Karpas-422 (cell line): Measurements from ENCODE around the gene CCDC124. TPM values are rescaled to one million over a fixed set of nuclear protein-coding genes. Genes with fewer than 3 reads are reported as not detected.
"Not testable (repeated sequence)": the region's sequence is repeated elsewhere in the genome, so short reads cannot be mapped to it uniquely, and the experiment has no call there.

Experiments
- DNase-seq: peaks from one replicate; pipeline ENCODE4 v3.0.0-alpha.2; 2015
- H2AFZ ChIP-seq: fragments of 200-600 bp; sonication (generic); 2 replicates; pipeline ENCODE4 v1.6.1; 2014; ENCODE audit warnings: antibody characterized with exemption, low read length, mixed read lengths
- H3K27ac ChIP-seq: fragments of 200-600 bp; sonication (generic); 2 replicates; pipeline ENCODE4 v1.5.1; 2014; ENCODE audit warnings: mild to moderate bottlenecking, low read length, moderate library complexity
- H3K27me3 ChIP-seq: fragments of 200-600 bp; sonication (generic); 2 replicates; pipeline ENCODE4 v1.6.1; 2014; ENCODE audit warnings: low read length, mixed read lengths
- H3K36me3 ChIP-seq: fragments of 200-600 bp; sonication (generic); 2 replicates; pipeline ENCODE4 v1.6.1; 2014; ENCODE audit warnings: low read length, mixed read lengths; ENCODE audit not compliant: insufficient read depth
- H3K4me1 ChIP-seq: fragments of 200-600 bp; sonication (generic); 2 replicates; pipeline ENCODE4 v1.6.1; 2014; ENCODE audit warnings: mild to moderate bottlenecking, low read length, mixed read lengths
- H3K4me2 ChIP-seq: fragments of 200-600 bp; sonication (generic); 2 replicates; pipeline ENCODE4 v1.6.1; 2014; ENCODE audit warnings: low read length, low read depth, mild to moderate bottlenecking; ENCODE audit not compliant: poor library complexity, severe bottlenecking
- H3K4me3 ChIP-seq: fragments of 200-600 bp; sonication (generic); 2 replicates; pipeline ENCODE4 v1.5.1; 2014; ENCODE audit warnings: mild to moderate bottlenecking, antibody characterized with exemption, low read length, mixed read lengths
- H3K79me2 ChIP-seq: fragments of 200-600 bp; sonication (generic); 2 replicates; pipeline ENCODE4 v1.6.1; 2014; ENCODE audit warnings: mild to moderate bottlenecking, low read length, mixed read lengths
- H3K9ac ChIP-seq: fragments of 200-600 bp; sonication (generic); 2 replicates; pipeline ENCODE4 v1.6.0; 2014; ENCODE audit warnings: low read length
- H3K9me2 ChIP-seq: fragments of 200-600 bp; sonication (generic), shearing (Covaris generic); replicated peaks from 2 replicates; pipeline ENCODE4 v1.6.0; 2014; ENCODE audit warnings: mild to moderate bottlenecking, low read length, moderate library complexity; ENCODE audit not compliant: insufficient read depth
- H3K9me3 ChIP-seq: fragments of 300-700, 200-600 bp; sonication (generic); 2 replicates; pipeline ENCODE4 v1.6.1; 2014; ENCODE audit warnings: low read length, mixed read lengths
- H4K20me1 ChIP-seq: fragments of 200-600 bp; sonication (generic); 2 replicates; pipeline ENCODE4 v1.6.1; 2014; ENCODE audit warnings: mild to moderate bottlenecking, antibody characterized with exemption, low read length, low read depth; ENCODE audit not compliant: insufficient read depth
- total RNA-seq: library from RNA; depleted of rRNA; stranded (reverse); fragments of >200 nt; shearing (Covaris generic); gene quantifications from 2 replicates; pipeline ENCODE4 v1.2.3, GENCODE V29; 2014; ENCODE audit warnings: low replicate concordance; rRNA removed

CCDC124 gene, protein sequence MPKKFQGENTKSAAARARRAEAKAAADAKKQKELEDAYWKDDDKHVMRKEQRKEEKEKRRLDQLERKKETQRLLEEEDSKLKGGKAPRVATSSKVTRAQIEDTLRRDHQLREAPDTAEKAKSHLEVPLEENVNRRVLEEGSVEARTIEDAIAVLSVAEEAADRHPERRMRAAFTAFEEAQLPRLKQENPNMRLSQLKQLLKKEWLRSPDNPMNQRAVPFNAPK
- 13.9 and 51.6 TPM in 2 replicates for total RNA-seq

DNA sequence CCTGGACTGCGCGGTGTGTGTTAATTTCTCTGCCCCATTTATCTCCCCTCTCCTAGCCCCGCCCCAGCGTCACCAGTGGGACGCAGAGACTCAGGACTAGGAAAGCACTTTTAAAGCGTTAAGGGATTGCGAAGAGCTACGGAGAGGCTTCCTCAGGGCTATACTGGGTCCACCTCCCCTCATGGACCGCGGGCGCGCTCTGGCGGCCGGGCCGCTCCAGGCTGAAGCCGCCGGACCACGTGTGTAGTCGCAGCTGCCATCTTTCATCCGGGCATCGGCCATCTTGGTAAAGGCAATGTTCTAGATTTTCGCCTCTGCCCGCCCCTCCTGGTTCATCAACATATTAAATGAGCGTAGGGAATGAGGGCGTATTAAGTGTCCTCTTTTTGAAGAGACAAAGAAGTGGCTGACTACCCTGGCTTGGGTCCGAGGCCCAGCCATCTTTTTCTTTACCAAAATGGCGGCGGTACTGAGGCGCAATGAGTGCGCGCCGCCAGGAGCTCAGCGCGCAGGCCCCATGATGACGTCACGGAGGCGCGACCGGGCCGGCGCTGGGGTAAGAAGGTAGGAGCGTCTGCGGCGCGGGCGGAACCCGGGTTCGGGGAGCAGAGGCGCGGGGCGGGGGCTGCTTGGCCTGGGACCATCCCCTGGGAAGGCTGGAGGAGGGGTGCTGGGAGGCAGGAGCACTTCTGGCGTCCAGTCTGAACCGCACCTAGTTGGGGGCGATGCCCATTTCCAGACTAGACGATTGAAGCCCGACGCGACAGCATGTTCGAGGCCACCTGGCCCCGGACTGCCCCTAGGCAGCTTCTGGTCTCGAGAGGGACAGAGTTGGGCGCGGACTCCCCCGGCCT, at the start of gene CCDC124:
Gene CCDC124 (plus strand): TSS at position 531 of the 854 bp plus-strand sequence. CDS start 3,406 bp downstream, outside the sequence.
- peak within 1 kb of the TSS; percentile 96 for H3K9ac ChIP-seq
- no peaks in the 10 kb centered on the region for H3K36me3 ChIP-seq
- H3K9me3 ChIP-seq = no peaks in the 10 kb centered on the region
- no peaks in the 10 kb centered on the region for H3K9me2 ChIP-seq
- peaks cover 18% of the 10 kb centered on the region for H3K4me1 ChIP-seq
- no peaks in the 10 kb centered on the region for H3K27me3 ChIP-seq
- H3K4me2 ChIP-seq = peak within 1 kb of the TSS; percentile 95
- H4K20me1 ChIP-seq = no peaks in the 10 kb centered on the region; the same call in 1 of the 2 replicates
- H3K4me3 ChIP-seq = peak within 1 kb of the TSS; percentile 99
- DNase-seq = peak; percentile 98
- H2AFZ ChIP-seq = peak within 1 kb of the TSS; percentile 86
- peak within 1 kb of the TSS; percentile 67 for H3K27ac ChIP-seq
- peaks cover 18% of the 10 kb centered on the region for H3K79me2 ChIP-seq

DNA sequence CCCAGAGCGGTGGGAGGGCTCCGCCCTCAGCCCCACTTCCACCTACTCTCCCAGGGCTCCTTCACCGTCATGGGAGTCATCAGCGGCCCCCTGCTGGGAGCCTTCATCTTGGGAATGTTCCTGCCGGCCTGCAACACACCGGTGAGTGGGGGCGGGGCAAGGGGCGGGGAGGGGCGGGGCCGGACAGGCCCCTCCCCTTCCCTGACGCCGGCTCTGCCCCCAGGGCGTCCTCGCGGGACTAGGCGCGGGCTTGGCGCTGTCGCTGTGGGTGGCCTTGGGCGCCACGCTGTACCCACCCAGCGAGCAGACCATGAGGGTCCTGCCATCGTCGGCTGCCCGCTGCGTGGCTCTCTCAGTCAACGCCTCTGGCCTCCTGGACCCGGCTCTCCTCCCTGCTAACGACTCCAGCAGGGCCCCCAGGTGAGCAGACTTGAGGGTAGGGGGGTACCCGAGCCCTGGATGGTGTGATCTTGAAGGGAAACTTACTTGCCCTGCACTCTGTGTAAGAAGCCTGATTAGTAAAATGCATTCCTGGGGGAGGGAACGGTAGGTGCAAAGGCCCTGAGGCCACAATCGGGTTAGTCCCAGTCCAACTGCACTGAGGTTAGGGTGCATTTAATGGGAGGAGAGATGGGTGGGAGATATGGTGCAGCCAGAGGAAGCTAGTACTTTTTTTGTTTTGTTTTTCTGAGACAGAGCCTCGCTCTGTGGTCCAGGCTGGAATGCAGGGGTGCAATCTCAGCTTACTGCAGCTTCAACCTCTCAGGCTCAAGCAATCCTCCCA, 49.0 kb upstream of the CCDC124 start:
- no peaks in the 10 kb centered on the region for H3K9me2 ChIP-seq
- H3K4me2 ChIP-seq = no peak overlapping the region
- no peak for DNase-seq

GRCh38 chr19:17886515-17886914, 46.3 kb upstream of the CCDC124 start:
- Histone ChIP-seq H3K79me2 (no peaks in the 10 kb centered on the region), H3K9ac (no peak overlapping the region), H4K20me1 (no peaks in the 10 kb centered on the region), H3K27ac (no peak overlapping the region), H3K4me2 (no peak overlapping the region), H3K27me3 (no peaks in the 10 kb centered on the region), H3K9me2 (no peaks in the 10 kb centered on the region), H3K36me3 (no peaks in the 10 kb centered on the region), H3K4me1 (peaks cover 12% of the 10 kb centered on the region), H3K9me3 (no peaks in the 10 kb centered on the region), H3K4me3 (no peak overlapping the region), H2AFZ (no peak overlapping the region)
- no peak for DNase-seq

More for the DNA sequence above, 49.0 kb upstream of the CCDC124 start:
- H3K79me2 ChIP-seq = no peaks in the 10 kb centered on the region
- no peaks in the 10 kb centered on the region for H3K27me3 ChIP-seq
- H2AFZ ChIP-seq = no peak overlapping the region
- H3K9ac ChIP-seq = no peak overlapping the region
- no peaks in the 10 kb centered on the region for H3K9me3 ChIP-seq
- no peaks in the 10 kb centered on the region for H4K20me1 ChIP-seq
- no peaks in the 10 kb centered on the region for H3K36me3 ChIP-seq
- peaks cover 12% of the 10 kb centered on the region for H3K4me1 ChIP-seq
- no peak overlapping the region for H3K27ac ChIP-seq
- H3K4me3 ChIP-seq = no peak overlapping the region

- H3K4me2 ChIP-seq, H3K27ac ChIP-seq, DNase-seq, H3K9me2 ChIP-seq, H3K4me3 ChIP-seq, H3K27me3 ChIP-seq, H2AFZ ChIP-seq, H4K20me1 ChIP-seq, H3K36me3 ChIP-seq, H3K9ac ChIP-seq, H3K9me3 ChIP-seq, H3K79me2 ChIP-seq: not testable (repeated sequence)
- H3K4me1 ChIP-seq = peaks cover 12% of the 10 kb centered on the region
These were observed 45.6 kb upstream of the CCDC124 start for GRCh38 chr19:17887221-17887620.

DNA sequence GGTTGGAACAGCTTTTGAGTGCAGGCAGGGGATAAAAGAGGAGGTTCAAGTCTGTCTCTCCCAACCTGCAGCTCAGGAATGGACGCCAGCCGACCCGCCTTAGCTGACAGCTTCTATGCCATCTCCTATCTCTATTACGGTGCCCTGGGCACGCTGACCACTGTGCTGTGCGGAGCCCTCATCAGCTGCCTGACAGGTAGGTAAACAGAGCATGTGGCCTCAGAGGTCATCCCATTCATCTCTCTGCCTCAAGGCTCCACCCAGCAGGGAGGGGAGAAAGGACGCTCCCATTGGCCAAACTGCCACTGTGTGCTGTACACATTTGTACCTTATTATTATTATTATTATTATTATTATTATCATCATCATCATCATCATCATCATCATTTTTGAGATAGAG, 44.6 kb upstream of the CCDC124 start:
- H4K20me1 ChIP-seq = no peaks in the 10 kb centered on the region
- no peaks in the 10 kb centered on the region for H3K79me2 ChIP-seq
- no peak overlapping the region for H3K4me3 ChIP-seq
- DNase-seq = no peak
- no peak overlapping the region for H3K9ac ChIP-seq
- no peaks in the 10 kb centered on the region for H3K9me2 ChIP-seq
- no peak overlapping the region for H2AFZ ChIP-seq
- peaks cover 12% of the 10 kb centered on the region for H3K4me1 ChIP-seq
- H3K27me3 ChIP-seq = no peaks in the 10 kb centered on the region
- no peak overlapping the region for H3K27ac ChIP-seq
- H3K4me2 ChIP-seq = no peak overlapping the region
- no peaks in the 10 kb centered on the region for H3K9me3 ChIP-seq
- no peaks in the 10 kb centered on the region for H3K36me3 ChIP-seq

DNA sequence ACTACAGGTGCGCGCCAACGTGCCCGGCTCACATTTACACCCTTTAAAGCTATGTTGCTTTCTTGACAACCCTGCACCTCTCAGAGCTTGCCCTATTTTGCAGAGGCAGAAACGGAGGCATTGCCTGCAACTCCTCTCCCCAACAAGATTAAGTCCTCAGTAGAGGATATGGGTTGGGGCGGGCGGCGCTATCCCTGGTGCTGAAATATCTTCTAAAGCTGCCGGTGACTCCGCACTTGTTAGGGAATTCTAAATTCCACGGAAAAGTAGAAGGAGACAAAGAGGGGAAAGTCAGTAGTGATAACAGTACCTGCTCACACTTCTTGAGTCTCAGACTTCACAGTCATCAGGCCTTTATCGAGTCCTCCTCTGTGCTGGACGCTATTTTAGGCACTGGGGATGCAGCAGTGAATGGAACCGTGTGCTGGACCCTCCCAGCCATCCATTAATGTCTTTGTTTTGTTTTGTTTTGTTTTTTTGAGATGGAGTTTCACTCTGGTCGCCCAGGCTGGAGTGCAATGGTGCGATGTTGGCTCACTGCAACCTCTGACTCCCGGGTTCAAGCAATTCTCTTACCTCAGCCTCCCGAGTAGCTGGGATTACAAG, 43.1 kb upstream of the CCDC124 start:
- no peak overlapping the region for H3K4me3 ChIP-seq
- H3K79me2 ChIP-seq = no peaks in the 10 kb centered on the region
- no peak overlapping the region for H2AFZ ChIP-seq
- no peaks in the 10 kb centered on the region for H4K20me1 ChIP-seq
- H3K4me1 ChIP-seq = peaks cover 12% of the 10 kb centered on the region
- no peak overlapping the region for H3K27ac ChIP-seq
- H3K9ac ChIP-seq = no peak overlapping the region
- no peaks in the 10 kb centered on the region for H3K9me2 ChIP-seq
- no peak overlapping the region for H3K4me2 ChIP-seq
- DNase-seq = peak; percentile 72
- H3K27me3 ChIP-seq = no peaks in the 10 kb centered on the region
- no peaks in the 10 kb centered on the region for H3K36me3 ChIP-seq
- H3K9me3 ChIP-seq = no peaks in the 10 kb centered on the region

GRCh38 chr19:17893766-17894165, 39.0 kb upstream of the CCDC124 start:
- H3K27ac ChIP-seq = no peak overlapping the region
- no peaks in the 10 kb centered on the region for H3K9me2 ChIP-seq
- H2AFZ ChIP-seq = no peak overlapping the region
- H3K36me3 ChIP-seq = no peaks in the 10 kb centered on the region
- H4K20me1 ChIP-seq = no peaks in the 10 kb centered on the region
- H3K27me3 ChIP-seq = no peaks in the 10 kb centered on the region
- H3K9me3 ChIP-seq = no peaks in the 10 kb centered on the region
- H3K9ac ChIP-seq = no peak overlapping the region
- no peak overlapping the region for H3K4me2 ChIP-seq
- no peak for DNase-seq
- H3K4me1 ChIP-seq = 0 out of 2 replicates have a peak, but pooled peaks cover 1% of the 10 kb centered on the region
- H3K79me2 ChIP-seq = no peaks in the 10 kb centered on the region
- H3K4me3 ChIP-seq = no peak overlapping the region
